ENCODE measurements around the gene EIF2S2.
A peak's percentile ranks its signal among the peaks of the same experiment; 100 is the strongest.

Gene EIF2S2

DNA sequence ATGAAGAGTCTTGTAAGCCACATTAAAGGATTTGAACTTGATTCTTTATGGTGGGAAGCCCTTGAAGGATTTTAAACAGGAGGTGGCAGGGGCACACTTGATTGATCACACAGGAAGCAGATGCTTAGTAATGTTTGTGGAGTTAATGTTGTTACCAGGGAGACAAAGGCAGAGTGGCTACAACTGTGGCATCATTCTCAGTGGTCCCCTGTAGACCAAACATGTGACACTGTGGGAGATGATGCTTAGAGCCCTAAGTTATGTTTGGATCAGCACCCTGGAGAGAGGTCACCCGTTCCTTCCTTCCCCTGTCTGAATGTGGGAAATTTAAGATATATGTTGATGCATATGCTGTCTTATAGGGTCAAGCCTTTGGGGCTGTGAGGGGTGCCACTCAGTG, 53.2 kb downstream of the EIF2S2 start:
- no peak for DNase-seq

- no peak for DNase-seq
Observed at GRCh38 chr20:34055290-34055689, 56.8 kb downstream of the EIF2S2 start.

DNA sequence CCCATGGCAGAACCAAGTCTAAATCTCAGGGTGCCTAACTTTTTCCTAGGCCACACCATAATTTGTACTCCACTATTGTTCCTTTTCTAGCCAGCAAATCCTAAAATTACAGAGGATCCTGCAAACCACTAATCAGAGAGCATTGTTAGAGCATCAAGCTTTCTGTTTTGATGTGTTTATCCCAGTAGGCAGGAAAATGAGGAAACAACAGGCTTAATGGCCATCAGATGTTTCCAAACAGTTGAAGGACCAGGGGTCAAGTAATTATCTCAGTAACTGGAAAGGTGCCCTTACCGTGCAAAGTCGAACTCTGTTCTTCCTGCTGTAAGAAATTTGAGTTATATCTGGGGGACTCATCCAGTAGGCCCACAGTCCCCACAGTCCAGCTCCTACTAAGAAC, 59.6 kb downstream of the EIF2S2 start:
- DNase-seq: no peak

DNA sequence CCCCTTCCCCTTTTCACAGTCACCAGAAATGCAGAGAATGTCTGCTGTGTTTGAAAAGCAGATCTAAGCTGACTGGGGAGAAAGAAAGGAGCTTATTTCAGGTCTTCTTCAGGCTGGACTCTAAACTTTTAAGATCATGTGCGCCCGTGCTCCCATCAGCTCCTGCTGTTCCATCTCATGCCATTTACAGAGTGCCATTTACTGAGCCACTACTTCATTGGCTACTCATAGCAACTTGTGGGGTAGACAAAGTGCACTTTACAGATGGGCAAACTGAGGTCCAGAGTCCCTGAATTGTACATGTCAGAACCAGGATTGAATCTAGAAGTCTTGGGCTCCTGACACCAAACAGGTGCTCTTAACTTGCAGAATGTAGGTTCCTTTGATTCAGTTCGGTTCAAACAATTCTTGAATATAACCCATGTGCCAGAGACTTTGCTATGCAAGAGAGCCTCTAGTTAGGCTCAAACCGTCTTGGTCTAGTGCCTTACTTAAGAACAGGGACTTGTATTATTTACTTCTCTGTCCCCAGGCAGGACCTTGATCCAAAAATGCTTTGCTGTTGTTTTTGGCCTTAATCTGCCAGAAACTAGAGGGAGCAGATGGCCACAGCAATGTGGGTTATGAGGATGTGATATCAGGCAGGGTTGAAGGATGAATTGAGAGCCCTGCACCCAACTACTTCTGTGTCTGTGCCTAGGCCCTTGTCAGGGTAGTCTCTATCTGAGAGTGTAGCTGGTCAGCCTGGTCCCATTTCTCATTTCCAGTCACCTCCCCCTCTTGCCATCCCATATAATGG, 61.9 kb downstream of the EIF2S2 start:
- peak; percentile 23 to 50 for DNase-seq

GRCh38 chr20:34049389-34049788, 62.7 kb downstream of the EIF2S2 start:
- DNase-seq: no peak

- no peak for DNase-seq
Observed at GRCh38 chr20:34047917-34048316, 64.1 kb downstream of the EIF2S2 start.

DNA sequence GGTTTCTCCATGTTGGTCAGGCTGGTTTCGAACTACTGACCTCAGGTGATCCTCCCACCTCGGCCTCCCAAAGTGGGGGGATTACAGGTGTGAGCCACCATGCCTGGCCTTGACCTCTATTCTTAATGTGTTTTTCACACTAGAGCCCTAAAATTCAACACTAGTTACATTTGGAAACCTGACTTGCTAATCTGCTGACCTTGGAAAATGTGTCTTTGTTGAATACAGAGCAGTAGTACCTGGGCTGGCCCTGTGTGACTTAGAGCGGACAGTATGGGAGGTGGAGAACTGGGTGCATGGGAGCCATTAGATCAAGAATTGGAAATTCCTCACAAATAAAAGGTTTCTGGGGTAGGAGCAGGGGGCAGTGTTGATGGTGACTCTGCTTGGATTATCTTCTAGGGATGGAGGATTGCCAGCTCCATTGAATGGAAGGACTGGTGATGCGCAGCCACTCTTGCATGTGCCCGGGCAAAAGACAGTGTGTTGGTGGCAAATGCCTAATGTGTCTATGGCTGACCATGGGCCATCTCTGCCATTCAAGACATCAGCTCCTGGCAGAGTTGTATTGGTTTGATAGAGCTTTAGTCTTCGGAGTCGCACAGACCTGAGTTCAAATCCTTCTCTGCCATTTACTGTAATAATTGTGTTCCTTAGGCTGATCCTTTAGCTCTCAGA, 64.9 kb downstream of the EIF2S2 start:
- no peak for DNase-seq

DNA sequence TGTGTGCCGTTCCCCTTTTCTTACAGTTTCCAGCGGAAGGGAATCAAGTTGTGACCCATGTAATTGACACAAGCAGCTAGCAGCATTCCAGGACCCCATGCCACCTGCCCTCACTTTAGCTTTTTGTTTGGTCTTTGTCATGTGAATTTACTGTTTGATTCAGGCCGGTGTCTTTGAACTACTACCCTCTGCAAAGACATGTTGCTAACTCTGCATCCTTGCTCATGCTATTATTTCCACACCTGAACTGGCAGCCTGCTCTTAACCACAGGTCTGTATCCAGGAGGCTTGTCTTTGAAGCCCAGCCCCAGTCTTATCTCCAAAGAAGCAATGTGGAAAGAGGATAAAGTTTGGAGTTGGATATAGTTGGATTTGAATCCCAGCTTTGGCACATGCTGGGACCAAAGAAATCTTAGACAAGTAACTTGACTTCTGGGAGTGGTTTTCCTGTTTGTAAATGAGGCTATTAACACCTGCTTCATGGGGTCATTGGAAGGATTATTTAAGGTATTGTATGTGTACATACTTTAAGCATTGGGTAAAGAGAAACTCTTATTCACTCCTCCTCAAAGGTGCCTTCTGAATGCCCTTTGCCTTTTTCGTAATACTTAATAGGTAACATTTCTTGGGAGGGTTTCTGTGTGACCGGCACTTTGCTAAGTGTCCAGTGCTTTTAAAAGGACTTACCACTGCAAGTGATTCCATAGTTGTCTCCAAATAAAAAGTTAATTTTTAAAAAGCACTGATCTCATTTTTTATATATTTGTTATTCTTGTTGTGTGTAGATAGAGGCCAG, 65.9 kb downstream of the EIF2S2 start:
- DNase-seq: no peak

GRCh38 chr20:34045294-34045693, 66.7 kb downstream of the EIF2S2 start:
- DNase-seq: no peak

DNA sequence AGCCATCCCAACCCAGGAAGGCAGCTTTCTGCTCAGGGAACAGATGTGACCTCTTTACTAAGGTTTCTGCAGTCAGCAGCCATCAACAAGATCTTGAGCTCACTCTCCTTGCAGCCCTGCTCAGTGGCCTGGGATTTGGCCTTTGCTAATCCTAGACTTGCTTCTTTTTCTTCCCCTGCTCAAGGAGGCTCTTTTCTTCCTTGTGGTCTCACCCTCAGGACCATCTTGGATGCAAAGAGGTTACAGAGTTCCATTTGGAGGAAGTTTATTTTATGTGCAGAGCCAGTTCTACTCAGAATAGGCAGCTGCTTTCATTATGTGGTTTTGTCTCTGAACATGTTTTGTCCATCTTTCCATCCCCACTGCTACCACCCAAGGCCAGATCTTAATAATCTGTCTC, 69.0 kb downstream of the EIF2S2 start:
- no peak for DNase-seq

DNA sequence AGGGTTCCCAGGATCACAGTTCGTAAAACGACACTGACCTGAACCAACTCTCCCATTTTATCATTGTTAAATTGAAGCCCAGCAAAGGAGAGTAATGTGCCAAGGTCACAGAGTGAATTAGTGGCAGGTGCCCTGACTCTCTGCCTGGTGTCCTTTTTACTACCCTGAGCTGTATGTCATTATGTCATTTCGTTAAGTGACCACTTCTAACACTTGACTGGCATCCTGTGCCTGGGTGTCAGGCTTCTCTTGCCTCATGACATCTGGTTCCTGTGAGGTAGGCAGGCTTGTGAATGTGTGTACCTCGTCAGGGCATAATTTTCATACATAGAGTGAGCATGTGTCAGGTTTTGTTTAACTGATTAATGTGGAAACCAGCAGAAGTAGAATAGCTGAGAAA, 69.8 kb downstream of the EIF2S2 start:
- no peak for DNase-seq

- no peak for DNase-seq
Observed at GRCh38 chr20:34041226-34041625, 70.8 kb downstream of the EIF2S2 start.

- DNase-seq: peak in 1 of 2 experiments; percentile 60
Observed at GRCh38 chr20:34040300-34040995, 71.6 kb downstream of the EIF2S2 start.

Measured in NCI-H446 (cell line).